WTC11 (cell line): ENCODE data around the gene NBAS. TPM values are rescaled to one million over a fixed set of nuclear protein-coding genes. Genes with fewer than 3 reads are reported as not detected.

ENCODE experiments used
- ATAC-seq: fragments of 200-7000 bp; cut with Tn5 transposase; 2 replicates; pipeline ENCODE4 v1.10.0; 2021; ENCODE audit warnings: mild to moderate bottlenecking, moderate library complexity
- CTCF ChIA-PET: fragments of 300-600 bp; sonication (Branson Sonifier 250); formaldehyde crosslinking; loops from one replicate; lab custom pipeline; 2021; ENCODE audit warnings: antibody characterized with exemption; lab: Charles Lee
- POLR2A ChIA-PET: fragments of 350-600 bp; sonication (Branson Sonifier 250); formaldehyde crosslinking; loops from one replicate; lab custom pipeline; 2021; ENCODE audit warnings: antibody characterized with exemption; lab: Charles Lee
- DNase-seq: peaks from one replicate; pipeline ENCODE4 v3.0.0; 2021; ENCODE audit warnings: low spot score
- H3K27ac Mint-ChIP-seq: 2 replicates; pipeline ENCODE4 v1.8.0; 2021; ENCODE audit warnings: mixed read lengths
- H3K27me3 Mint-ChIP-seq: 2 replicates; pipeline ENCODE4 v1.8.0; 2021; ENCODE audit warnings: low read depth, mild to moderate bottlenecking, moderate library complexity, mixed read lengths
- H3K36me3 Mint-ChIP-seq: 2 replicates; pipeline ENCODE4 v1.8.0; 2021; ENCODE audit warnings: mixed read lengths
- H3K4me1 Mint-ChIP-seq: 2 replicates; pipeline ENCODE4 v1.8.0; 2022; ENCODE audit warnings: mixed read lengths
- H3K4me3 Mint-ChIP-seq: 2 replicates; pipeline ENCODE4 v1.8.0; 2021; ENCODE audit warnings: mild to moderate bottlenecking, moderate library complexity, mixed read lengths
- H3K9me3 Mint-ChIP-seq: 2 replicates; pipeline ENCODE4 v1.8.0; 2021; ENCODE audit warnings: mixed read lengths
- MYBL2 ChIP-seq: sonication (generic); formaldehyde crosslinking; IDR thresholded peaks from 2 replicates; pipeline ENCODE4 v1.8.1; 2023; ENCODE audit warnings: mild to moderate bottlenecking, moderate library complexity, missing genetic modification reagents
- PRRX2 ChIP-seq: fragments of 250-450 bp; sonication (Bioruptor Pico); IDR thresholded peaks from 2 replicates; pipeline ENCODE4 v1.8.0; 2021; ENCODE audit warnings: mild to moderate bottlenecking
- ZNF532 ChIP-seq: fragments of 250-450 bp; sonication (Bioruptor Pico); IDR thresholded peaks from 2 replicates; pipeline ENCODE4 v1.9.0; 2021; ENCODE audit warnings: mild to moderate bottlenecking, borderline replicate concordance
- total RNA-seq: library from RNA; stranded (reverse); gene quantifications from 3 replicates; pipeline ENCODE4 v1.2.3, GENCODE V29; 2021
- TF ChIP-seq, protein P1 (sequence below): sonication (generic); formaldehyde crosslinking; IDR thresholded peaks from 2 replicates; pipeline ENCODE4 v1.8.0; 2022; ENCODE audit warnings: missing genetic modification reagents
- TF ChIP-seq, protein P2 (sequence below): sonication (generic); formaldehyde crosslinking; IDR thresholded peaks from 2 replicates; pipeline ENCODE4 v1.8.1; 2022; ENCODE audit warnings: mild to moderate bottlenecking, missing genetic modification reagents, moderate library complexity, borderline replicate concordance
- TF ChIP-seq, protein P3 (sequence below): fragments of 250-450 bp; sonication (Bioruptor Pico); conservative IDR thresholded peaks from 2 replicates; pipeline ENCODE4 v1.9.0; 2021; ENCODE audit warnings: mild to moderate bottlenecking
- TF ChIP-seq, protein P4 (sequence below): fragments of 200-600 bp; IDR thresholded peaks from 2 replicates; pipeline ENCODE4 v1.8.0; 2022; ENCODE audit warnings: antibody characterized with exemption
- TF ChIP-seq, protein P5 (sequence below): sonication (generic); formaldehyde crosslinking; IDR thresholded peaks from 2 replicates; pipeline ENCODE4 v1.8.1; 2023; ENCODE audit warnings: mild to moderate bottlenecking, missing genetic modification reagents

The NBAS gene
- total RNA-seq, 1 experiment from 2014 or later, result 32.3 TPM

GRCh38 chr2:15337996-15338666, 223.0 kb downstream of the NBAS start (continued):
- no peak for TF ChIP-seq ZNF532
- no peak for TF ChIP-seq MYBL2 (CRISPR knock-in tag)
- TF ChIP-seq PRRX2, result no peak

DNA sequence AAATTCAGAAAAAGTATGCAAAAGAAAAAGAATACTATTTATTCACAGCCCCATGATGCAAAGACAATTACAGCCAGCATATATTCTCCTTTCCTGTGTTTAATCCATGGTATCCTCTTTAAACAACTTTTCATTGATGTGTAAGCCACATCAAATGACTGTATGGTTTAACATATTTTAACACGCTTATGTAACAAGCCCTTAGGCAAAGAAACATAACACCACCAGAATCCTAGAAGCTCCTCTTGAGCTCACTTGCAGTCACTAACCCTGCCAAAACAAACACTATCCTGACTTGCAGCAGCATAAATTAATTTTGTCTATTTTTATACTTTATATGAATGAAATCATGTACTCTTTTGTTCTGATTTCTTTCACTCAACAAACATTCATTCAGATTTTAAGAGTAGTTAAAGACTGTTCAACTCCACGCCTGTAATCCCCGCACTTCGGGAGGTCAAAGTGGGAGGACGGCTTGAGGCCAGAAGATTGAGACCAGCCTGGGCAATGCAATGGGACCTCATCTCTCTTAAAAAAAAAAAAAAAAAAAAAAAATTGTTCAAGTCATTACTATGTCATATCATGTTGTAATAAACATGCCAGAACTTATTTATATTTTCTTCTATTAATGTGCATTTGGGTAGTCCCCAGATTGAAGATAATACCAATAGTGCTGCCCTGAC, 226.3 kb downstream of the NBAS start:
- TF ChIP-seq, protein P1, sequence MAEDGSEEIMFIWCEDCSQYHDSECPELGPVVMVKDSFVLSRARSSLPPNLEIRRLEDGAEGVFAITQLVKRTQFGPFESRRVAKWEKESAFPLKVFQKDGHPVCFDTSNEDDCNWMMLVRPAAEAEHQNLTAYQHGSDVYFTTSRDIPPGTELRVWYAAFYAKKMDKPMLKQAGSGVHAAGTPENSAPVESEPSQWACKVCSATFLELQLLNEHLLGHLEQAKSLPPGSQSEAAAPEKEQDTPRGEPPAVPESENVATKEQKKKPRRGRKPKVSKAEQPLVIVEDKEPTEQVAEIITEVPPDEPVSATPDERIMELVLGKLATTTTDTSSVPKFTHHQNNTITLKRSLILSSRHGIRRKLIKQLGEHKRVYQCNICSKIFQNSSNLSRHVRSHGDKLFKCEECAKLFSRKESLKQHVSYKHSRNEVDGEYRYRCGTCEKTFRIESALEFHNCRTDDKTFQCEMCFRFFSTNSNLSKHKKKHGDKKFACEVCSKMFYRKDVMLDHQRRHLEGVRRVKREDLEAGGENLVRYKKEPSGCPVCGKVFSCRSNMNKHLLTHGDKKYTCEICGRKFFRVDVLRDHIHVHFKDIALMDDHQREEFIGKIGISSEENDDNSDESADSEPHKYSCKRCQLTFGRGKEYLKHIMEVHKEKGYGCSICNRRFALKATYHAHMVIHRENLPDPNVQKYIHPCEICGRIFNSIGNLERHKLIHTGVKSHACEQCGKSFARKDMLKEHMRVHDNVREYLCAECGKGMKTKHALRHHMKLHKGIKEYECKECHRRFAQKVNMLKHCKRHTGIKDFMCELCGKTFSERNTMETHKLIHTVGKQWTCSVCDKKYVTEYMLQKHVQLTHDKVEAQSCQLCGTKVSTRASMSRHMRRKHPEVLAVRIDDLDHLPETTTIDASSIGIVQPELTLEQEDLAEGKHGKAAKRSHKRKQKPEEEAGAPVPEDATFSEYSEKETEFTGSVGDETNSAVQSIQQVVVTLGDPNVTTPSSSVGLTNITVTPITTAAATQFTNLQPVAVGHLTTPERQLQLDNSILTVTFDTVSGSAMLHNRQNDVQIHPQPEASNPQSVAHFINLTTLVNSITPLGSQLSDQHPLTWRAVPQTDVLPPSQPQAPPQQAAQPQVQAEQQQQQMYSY (CRISPR knock-in tag), result no peak
- TF ChIP-seq, protein P2, sequence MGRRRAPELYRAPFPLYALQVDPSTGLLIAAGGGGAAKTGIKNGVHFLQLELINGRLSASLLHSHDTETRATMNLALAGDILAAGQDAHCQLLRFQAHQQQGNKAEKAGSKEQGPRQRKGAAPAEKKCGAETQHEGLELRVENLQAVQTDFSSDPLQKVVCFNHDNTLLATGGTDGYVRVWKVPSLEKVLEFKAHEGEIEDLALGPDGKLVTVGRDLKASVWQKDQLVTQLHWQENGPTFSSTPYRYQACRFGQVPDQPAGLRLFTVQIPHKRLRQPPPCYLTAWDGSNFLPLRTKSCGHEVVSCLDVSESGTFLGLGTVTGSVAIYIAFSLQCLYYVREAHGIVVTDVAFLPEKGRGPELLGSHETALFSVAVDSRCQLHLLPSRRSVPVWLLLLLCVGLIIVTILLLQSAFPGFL (CRISPR knock-in tag), result no peak
- TF ChIP-seq, protein P3, sequence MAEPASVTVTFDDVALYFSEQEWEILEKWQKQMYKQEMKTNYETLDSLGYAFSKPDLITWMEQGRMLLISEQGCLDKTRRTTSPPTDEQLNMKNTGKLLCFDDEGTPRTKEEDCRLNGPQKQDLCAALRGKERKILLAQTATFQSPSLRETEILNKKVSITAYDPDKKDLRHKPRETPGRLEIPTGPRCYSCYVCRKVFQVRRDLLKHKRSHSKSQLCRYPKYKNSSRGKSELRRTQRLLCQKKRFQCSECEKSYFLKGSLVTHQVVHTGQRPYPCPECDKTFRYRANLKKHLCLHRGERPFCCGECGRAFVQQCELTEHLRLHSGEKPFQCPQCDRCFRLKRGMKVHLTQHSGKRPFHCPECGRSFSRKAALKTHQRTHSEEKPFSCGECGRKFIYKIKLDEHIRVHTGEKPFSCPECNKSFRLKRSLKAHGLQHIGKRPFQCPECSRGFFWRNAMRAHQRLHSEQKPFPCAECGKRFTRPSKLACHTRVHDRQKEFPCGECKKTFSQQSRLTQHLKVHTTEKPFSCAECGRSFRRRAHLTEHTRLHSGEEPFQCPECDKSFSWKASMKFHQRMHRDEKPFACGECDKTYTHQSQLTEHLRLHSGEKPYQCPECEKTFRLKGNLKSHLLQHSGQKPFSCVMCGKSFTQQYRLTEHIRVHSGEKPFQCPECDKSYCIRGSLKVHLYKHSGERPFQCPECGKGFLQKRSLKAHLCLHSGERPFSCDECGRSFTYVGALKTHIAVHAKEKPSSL (CRISPR knock-in tag), result no peak
- TF ChIP-seq, protein P4, sequence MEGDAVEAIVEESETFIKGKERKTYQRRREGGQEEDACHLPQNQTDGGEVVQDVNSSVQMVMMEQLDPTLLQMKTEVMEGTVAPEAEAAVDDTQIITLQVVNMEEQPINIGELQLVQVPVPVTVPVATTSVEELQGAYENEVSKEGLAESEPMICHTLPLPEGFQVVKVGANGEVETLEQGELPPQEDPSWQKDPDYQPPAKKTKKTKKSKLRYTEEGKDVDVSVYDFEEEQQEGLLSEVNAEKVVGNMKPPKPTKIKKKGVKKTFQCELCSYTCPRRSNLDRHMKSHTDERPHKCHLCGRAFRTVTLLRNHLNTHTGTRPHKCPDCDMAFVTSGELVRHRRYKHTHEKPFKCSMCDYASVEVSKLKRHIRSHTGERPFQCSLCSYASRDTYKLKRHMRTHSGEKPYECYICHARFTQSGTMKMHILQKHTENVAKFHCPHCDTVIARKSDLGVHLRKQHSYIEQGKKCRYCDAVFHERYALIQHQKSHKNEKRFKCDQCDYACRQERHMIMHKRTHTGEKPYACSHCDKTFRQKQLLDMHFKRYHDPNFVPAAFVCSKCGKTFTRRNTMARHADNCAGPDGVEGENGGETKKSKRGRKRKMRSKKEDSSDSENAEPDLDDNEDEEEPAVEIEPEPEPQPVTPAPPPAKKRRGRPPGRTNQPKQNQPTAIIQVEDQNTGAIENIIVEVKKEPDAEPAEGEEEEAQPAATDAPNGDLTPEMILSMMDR, result no peak
- TF ChIP-seq, protein P5, sequence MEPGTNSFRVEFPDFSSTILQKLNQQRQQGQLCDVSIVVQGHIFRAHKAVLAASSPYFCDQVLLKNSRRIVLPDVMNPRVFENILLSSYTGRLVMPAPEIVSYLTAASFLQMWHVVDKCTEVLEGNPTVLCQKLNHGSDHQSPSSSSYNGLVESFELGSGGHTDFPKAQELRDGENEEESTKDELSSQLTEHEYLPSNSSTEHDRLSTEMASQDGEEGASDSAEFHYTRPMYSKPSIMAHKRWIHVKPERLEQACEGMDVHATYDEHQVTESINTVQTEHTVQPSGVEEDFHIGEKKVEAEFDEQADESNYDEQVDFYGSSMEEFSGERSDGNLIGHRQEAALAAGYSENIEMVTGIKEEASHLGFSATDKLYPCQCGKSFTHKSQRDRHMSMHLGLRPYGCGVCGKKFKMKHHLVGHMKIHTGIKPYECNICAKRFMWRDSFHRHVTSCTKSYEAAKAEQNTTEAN (CRISPR knock-in tag), result no peak
- H3K36me3 Mint-ChIP-seq, result no peaks in the 10 kb centered on the region
- DNase-seq (no peak), ATAC-seq (no peak)
- no peaks in the 10 kb centered on the region for H3K27me3 Mint-ChIP-seq
- ChIA-PET POLR2A (no interaction called here), CTCF (no interaction called here)
- H3K9me3 Mint-ChIP-seq, result no peaks in the 10 kb centered on the region
- no peak overlapping the region for H3K27ac Mint-ChIP-seq
- no peak overlapping the region for H3K4me3 Mint-ChIP-seq
- peaks cover 3% of the 10 kb centered on the region for H3K4me1 Mint-ChIP-seq
